GM18526 (cell line): ENCODE results near the gene GARIN5A.

Experiments
- POLR2A ChIP-seq: IDR thresholded peaks from 3 replicates; pipeline ENCODE4 v1.6.1; 2011; ENCODE audit not compliant: insufficient read length; ENCODE audit errors: extremely low read depth

The GARIN5A gene

GRCh38 chr19:50476224-50476906, at the start of gene GARIN5A, which contains the start of gene EMC10:
GARIN5A (minus strand) TSS chr19:50476848; CDS start chr19:50476388, 460 bp downstream.
EMC10 (plus strand) TSS chr19:50476507; CDS start chr19:50476545, 38 bp downstream.
- TF ChIP-seq POLR2A, result peak; percentile 98

GRCh38 chr19:50522881-50523280, 46.2 kb upstream of the GARIN5A start:
- TF ChIP-seq POLR2A, result no peak

GRCh38 chr19:50520822-50521465, 44.3 kb upstream of the GARIN5A start:
- TF ChIP-seq POLR2A, result no peak

DNA sequence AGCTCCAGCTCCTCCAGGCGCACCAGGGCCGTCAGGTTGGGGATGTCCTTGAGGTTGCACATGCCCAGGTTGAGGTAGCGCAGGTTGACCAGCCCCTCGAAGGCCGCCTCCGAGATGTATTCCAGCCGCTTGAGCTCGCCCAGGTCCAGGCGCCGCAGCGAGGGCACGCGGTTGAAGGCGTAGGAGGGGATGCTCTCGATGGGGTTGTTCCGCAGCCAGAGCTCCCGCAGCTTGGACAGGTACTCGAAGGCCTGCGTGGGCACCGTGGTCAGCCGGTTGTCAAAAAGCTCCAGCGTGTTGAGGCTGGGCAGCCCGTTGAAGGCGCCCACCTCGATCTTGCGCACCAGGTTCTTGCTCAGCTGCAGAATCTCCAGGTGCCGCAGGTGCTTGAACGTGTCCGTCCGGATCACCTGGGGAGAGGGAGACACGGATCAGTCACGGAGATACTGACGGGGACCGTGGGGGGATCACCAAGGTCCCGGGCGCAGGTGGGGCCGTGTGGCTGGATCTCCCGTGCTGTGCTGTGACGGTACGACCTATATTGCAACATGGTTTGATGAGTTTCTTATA, 42.4 kb upstream of the GARIN5A start:
- TF ChIP-seq POLR2A, result no peak

- no peak for TF ChIP-seq POLR2A
These were observed 41.7 kb upstream of the GARIN5A start for GRCh38 chr19:50518091-50519005.

- no peak for TF ChIP-seq POLR2A
These were observed 41.0 kb upstream of the GARIN5A start for GRCh38 chr19:50517704-50518075.

DNA sequence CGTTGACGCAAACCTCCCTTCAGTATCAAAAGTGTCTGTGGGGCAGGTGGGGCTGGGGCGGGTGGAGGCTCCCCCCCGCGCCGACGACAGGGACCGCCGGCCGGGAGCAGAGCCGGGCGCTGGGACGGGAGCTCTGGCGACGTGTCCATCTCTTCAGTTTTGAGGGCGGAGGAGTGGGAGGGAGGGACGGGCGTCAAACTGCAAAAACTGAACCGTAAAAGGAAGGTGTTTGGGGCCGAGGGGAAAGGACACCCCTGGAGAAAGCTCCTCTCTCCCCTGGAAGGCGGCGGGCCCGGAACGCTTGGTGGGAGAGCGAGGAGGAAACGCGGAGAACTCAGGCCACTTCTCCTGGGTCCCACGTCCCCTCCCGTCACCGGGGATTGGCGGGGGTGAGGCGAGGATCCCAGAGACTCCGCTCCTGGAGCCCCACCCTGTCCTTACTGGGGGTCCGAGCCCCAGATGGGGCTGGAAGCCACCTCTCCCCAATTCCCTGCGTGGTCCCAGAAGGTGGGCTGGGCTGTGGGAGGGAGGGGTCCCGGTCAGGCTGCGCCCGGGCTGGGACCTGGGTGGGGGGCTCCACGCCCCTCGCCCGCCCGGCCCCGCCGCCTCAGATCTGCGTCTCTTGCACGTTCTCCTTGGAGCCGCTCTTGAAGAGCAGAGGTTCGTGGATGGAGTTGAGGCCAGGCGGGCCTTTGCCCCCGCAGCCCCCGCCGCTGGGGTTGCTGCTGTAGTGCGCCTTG, 40.5 kb upstream of the GARIN5A start:
- TF ChIP-seq POLR2A, result no peak

GRCh38 chr19:50516456-50516855, 39.8 kb upstream of the GARIN5A start:
- TF ChIP-seq POLR2A, result no peak

DNA sequence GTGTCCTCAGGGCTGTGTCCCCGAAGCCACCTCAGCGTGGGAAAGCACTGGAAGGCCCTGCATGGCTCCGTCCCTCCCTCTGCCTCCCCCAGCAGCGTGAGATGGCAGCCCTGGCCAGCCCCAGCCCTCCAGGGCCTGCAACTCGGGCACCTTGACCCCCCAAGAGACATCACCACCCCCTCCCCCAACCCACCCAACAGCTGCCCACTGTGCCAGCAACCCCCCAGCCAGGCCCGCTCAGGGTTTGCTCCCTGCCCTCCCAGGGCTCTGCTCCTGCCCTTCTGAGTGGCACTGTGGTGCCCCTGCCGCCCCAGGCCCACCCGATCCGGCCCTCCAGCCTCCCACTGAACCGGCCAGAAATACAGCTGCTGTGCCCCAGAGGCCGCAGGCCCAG, 38.5 kb upstream of the GARIN5A start:
- TF ChIP-seq POLR2A, result no peak

DNA sequence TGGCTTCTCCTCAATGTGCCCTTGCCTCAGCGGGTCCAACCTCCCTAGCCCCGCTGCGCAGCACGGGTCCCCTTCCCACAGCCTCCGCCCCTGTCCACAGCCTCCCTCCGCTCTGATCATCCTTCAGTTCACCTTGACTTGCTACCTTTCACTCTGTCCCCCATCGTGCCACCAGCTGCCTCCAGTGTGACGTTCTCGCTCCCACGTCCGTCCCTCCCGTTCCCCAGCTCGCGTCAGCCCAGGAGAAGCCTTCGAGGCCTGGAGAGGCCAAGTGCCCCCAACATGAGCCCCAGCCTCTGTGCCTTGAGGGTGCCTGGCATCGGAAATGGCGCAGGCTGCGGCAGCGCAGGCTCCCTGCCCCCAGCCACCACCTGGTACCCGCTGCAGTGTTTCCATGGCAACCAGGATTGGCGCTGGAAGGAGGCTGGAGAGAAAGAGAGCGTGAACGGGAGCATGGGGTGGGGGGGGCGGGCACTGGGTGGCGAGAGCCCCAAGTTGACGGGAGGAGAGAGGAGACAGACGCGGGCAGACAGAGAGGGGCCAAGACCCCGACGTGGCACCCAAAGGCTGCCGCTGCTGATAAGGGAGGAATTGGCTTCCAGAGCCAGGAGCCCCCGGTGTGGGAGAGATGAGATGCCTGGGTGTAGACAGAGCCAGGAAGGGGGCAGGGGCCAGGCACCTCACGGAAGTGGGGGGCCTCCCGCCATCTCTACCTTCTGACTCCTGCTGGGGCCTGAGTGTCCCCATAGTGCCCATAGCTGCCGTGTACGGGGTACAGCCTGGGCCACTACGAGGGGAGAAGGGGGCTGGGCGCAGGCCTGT, 37.9 kb upstream of the GARIN5A start:
- no peak for TF ChIP-seq POLR2A

DNA sequence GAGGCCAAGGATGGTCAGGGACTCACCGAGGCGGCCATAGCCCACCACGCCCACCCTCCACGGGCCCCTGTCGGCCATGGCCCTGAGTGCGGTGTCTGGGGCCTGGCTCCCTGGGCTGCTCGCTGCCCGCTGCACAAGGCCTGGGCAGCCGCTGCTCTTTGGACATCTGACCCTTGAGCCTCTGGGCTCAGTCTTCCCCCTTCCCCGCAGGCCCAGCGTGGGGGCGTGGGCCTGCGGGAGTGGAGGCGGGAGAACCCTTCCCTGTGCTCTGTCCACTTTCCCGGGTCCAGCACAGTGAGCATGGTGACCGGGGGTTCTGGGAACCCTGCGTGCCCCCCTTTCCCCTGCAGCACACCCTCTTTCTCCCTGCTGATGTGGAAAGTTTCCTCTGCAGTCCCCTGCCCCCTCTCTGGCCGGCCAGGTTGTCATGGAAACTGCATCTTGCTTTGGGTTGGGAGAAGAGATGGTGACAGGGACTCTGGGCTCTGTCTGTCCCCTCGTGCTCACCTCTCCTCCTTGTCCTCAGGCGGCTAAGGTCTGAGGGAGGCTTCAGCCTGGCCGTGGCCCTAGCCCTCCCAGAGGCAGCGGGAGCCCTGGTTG, 37.2 kb upstream of the GARIN5A start, which contains the start of gene ASPDH:
TSS of gene ASPDH (minus strand) at position 168 of the 600 bp plus-strand sequence. CDS start at position 78, 90 bp downstream.
- TF ChIP-seq POLR2A, result no peak

GRCh38 chr19:50512999-50513745, 36.5 kb upstream of the GARIN5A start:
- no peak for TF ChIP-seq POLR2A
